Thoracic aorta (tissue), 2 donors: ENCODE results near the gene ATG4D. TPM values are rescaled to one million over a fixed set of nuclear protein-coding genes. Genes with fewer than 3 reads are reported as not detected.

ENCODE experiments used
- ATAC-seq: fragments of 150-250 bp; one replicate; pipeline ENCODE4 v1.8.0; 2017; ENCODE audit warnings: low read depth; ENCODE audit not compliant: insufficient number of reproducible peaks, low FRiP score
- DNase-seq: peaks from one replicate; pipeline ENCODE4 v3.0.0-alpha.2; 2020; ENCODE audit warnings: low spot score
- H3K27ac ChIP-seq, 2 donors: fragments of 200-600 bp; sonication (generic); 1 replicate in 1 of 2; 2 replicates in 1 of 2; pipeline ENCODE4 v1.5.1; 2016; ENCODE audit warnings: mild to moderate bottlenecking in 2 of 2, moderate library complexity in 2 of 2
- H3K27me3 ChIP-seq: fragments of 200-600 bp; sonication (generic); replicated peaks from 2 replicates; pipeline ENCODE4 v1.6.0; 2016; ENCODE audit warnings: mild to moderate bottlenecking; ENCODE audit not compliant: insufficient read depth
- H3K36me3 ChIP-seq: fragments of 200-600 bp; sonication (generic); one replicate; pipeline ENCODE4 v1.5.1; 2016
- H3K4me1 ChIP-seq, 2 donors: fragments of 200-600 bp; sonication (generic); 1 replicate in 1 of 2; 2 replicates in 1 of 2; pipeline versions ENCODE4 v1.5.1 to v1.6.0; 2016; ENCODE audit warnings: low read depth in 2 of 2, mild to moderate bottlenecking in 1 of 2; ENCODE audit not compliant: control insufficient read depth in 1 of 2
- H3K4me3 ChIP-seq: fragments of 200-600 bp; sonication (generic); 2 replicates; pipeline ENCODE4 v1.5.1; 2016; ENCODE audit warnings: mild to moderate bottlenecking
- H3K9me3 ChIP-seq: fragments of 200-600 bp; sonication (generic); 2 replicates; pipeline ENCODE4 v1.5.1; 2016
- CTCF ChIP-seq: fragments of 200-600 bp; sonication (generic); IDR thresholded peaks from one replicate; pipeline ENCODE4 v1.5.1; 2019; ENCODE audit warnings: antibody characterized with exemption
- total RNA-seq, 2 donors: library from RNA; depleted of rRNA; stranded (reverse); fragments of >200 nt; gene quantifications; one replicate each; pipeline versions ENCODE4 v1.1.0 to v1.2.3, GENCODE V29; 2016

Gene ATG4D
- total RNA-seq, 2 donors from 2014 or later: 17.1 to 30.5 TPM

DNA sequence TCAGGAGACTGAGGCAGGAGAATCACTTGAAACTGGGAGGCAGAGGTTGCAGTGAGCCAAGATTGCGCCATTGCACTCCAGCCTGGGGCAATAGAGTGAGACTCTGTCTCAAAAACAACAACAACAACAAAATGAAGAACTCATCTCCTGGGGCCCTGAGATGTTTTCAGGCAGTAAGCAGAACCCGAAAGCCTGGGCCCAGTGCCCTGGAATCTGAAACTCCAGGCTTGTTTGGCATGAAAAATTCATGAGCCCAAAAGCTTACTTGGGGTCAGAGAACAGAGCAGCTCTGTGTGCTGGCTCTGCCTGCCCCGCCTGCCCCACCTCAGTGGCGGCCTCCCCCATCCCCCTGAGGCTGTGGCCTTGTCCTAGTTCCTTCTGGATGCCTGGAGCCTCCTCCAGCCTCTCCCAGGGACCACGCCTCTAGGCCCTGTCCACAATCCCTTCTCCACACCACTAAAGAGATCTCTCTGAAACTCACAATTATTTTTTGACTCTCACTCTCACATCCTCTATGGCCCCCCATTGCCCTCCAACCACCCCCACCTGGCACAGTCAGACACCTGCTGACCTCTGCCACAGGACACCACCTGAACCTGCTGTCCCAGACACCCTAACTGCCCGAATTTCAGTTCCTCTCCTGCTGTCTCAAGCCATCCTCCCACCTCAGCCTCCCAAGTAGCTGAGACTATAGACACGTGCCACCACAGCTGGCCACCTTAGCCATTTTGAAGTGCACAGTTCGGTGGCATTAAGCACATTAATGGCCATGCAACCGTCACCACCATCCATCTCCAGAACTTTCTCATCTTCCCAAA, 50.3 kb downstream of the ATG4D start:
- H3K4me1 ChIP-seq: no peaks in the 10 kb centered on the region
- DNase-seq (no peak), ATAC-seq (no peak)
- no peaks in the 10 kb centered on the region for H3K36me3 ChIP-seq
- no peak overlapping the region for H3K27ac ChIP-seq
- no peak overlapping the region for H3K4me3 ChIP-seq
- no peaks in the 10 kb centered on the region for H3K27me3 ChIP-seq
- no peaks in the 10 kb centered on the region for H3K9me3 ChIP-seq
- TF ChIP-seq CTCF: no peak

- Histone ChIP-seq H3K27me3 (no peaks in the 10 kb centered on the region), H3K4me3 (no peak overlapping the region), H3K36me3 (no peaks in the 10 kb centered on the region), H3K27ac (no peak overlapping the region), H3K9me3 (no peaks in the 10 kb centered on the region), H3K4me1 (peaks cover 12 to 21% of the 10 kb centered on the region in 2 donors)
- TF ChIP-seq CTCF: no peak
- DNase-seq (no peak), ATAC-seq (no peak)
Measured at GRCh38 chr19:10600149-10600548, 56.4 kb downstream of the ATG4D start.

DNA sequence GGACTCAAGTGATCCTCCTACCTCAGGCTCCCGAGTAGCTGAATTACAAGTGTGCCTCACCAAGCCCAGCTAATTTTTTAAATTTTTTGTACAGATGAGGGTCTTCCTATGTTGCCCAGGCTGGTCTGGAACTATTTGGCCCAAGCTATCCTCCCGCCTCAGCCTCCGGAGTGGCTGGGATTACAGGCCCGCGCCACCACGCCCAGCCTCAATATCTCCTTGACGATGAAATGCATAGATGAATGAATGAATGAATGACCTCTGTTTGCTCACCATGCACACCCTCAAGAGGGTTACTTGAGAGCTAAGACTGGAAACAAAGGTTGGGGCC, 58.3 kb downstream of the ATG4D start:
- Histone ChIP-seq H3K9me3 (no peaks in the 10 kb centered on the region), H3K4me3 (peak overlapping the region; percentile 93), H3K27me3 (no peaks in the 10 kb centered on the region), H3K36me3 (no peaks in the 10 kb centered on the region), H3K4me1 (peaks cover 16 to 22% of the 10 kb centered on the region in 2 donors), H3K27ac (no peak overlapping the region)
- TF ChIP-seq CTCF: no peak
- DNase-seq (no peak), ATAC-seq (no peak)

- H3K27me3 ChIP-seq: no peaks in the 10 kb centered on the region
- ATAC-seq: peak; percentile 80
- H3K4me3 ChIP-seq: peak overlapping the region; percentile 93
- DNase-seq: peak; percentile 28
- H3K36me3 ChIP-seq: no peaks in the 10 kb centered on the region
- peaks cover 16 to 22% of the 10 kb centered on the region in 2 donors for H3K4me1 ChIP-seq
- H3K27ac ChIP-seq: peak overlapping the region; percentile 97 to 98
- H3K9me3 ChIP-seq: no peaks in the 10 kb centered on the region
- no peak for TF ChIP-seq CTCF
Measured at GRCh38 chr19:10602330-10603083, 58.8 kb downstream of the ATG4D start.

Other genes with a start within 250 kb of the ATG4D start
- gene ZGLP1, start 234.1 kb upstream of the ATG4D start, total RNA-seq: 1 to 10 TPM in 1 of 2 donors, not detected in 1; 5.3 TPM
- gene FDX2, start 227.9 kb upstream of the ATG4D start, total RNA-seq: 10 to 100 TPM; 13.4 to 35.8 TPM
- 10 to 100 TPM; 31.8 to 33.4 TPM for gene RAVER1, start 210.4 kb upstream of the ATG4D start, total RNA-seq
- gene ICAM3, start 204.3 kb upstream of the ATG4D start, total RNA-seq: 1 to 10 TPM; 3.5 to 8.0 TPM
- 10 to 100 TPM; 79.3 to 96.7 TPM for gene TYK2, start 163.3 kb upstream of the ATG4D start, total RNA-seq
- gene CDC37, start 140.4 kb upstream of the ATG4D start, total RNA-seq: 100 to 1,000 TPM; 133 to 166 TPM
- gene PDE4A, start 123.4 kb upstream of the ATG4D start, total RNA-seq: 10 to 100 TPM; 24.9 to 25.5 TPM
- 10 to 100 TPM; 42.0 to 57.3 TPM for gene KEAP1, start 40.5 kb upstream of the ATG4D start, total RNA-seq
- 1 to 10 TPM; 2.4 to 8.7 TPM for gene S1PR5, start 26.5 kb upstream of the ATG4D start, total RNA-seq
- gene KRI1, start 22.1 kb downstream of the ATG4D start, total RNA-seq: 10 to 100 TPM; 14.4 to 37.7 TPM
- gene CDKN2D, start 25.1 kb downstream of the ATG4D start, total RNA-seq: 10 to 100 TPM; 16.2 to 21.0 TPM
- gene AP1M2, start 43.4 kb downstream of the ATG4D start, total RNA-seq: 1 to 10 TPM in 1 of 2 donors, not detected in 1; 2.3 TPM
- gene SLC44A2, start 81.6 kb downstream of the ATG4D start, total RNA-seq: 100 to 1,000 TPM; 105 to 748 TPM
- 100 to 1,000 TPM; 114 to 196 TPM for gene ILF3, start 110.4 kb downstream of the ATG4D start, total RNA-seq
- 10 to 100 TPM; 23.9 to 41.3 TPM for gene QTRT1, start 157.5 kb downstream of the ATG4D start, total RNA-seq
- 100 to 1,000 TPM; 153 to 195 TPM for gene DNM2, start 174.2 kb downstream of the ATG4D start, total RNA-seq